OCI-LY3 (cell line): ENCODE results near the gene EYS.
A peak's percentile ranks its signal among the peaks of the same experiment; 100 is the strongest.

Source experiments
- H2AFZ ChIP-seq: fragments of 200-600, 300-600 bp; shearing (Covaris generic); 2 replicates; pipeline ENCODE4 v1.6.0; 2014; ENCODE audit warnings: antibody characterized with exemption, low read depth, low read length
- H3K27ac ChIP-seq: fragments of 200-600, 300-600 bp; sonication (generic); 2 replicates; pipeline ENCODE4 v1.5.1; 2014; ENCODE audit warnings: mild to moderate bottlenecking, low read length, moderate library complexity, mixed read lengths
- H3K27me3 ChIP-seq: fragments of 200-600, 300-600 bp; sonication (generic); 2 replicates; pipeline ENCODE4 v1.6.1; 2014; ENCODE audit warnings: low read depth, low read length, mixed read lengths
- H3K36me3 ChIP-seq: fragments of 200-600, 300-600 bp; sonication (generic); replicated peaks from 2 replicates; pipeline ENCODE3; 2014; ENCODE audit warnings: low read depth, low read length, mixed read lengths
- H3K4me1 ChIP-seq: fragments of 300-600, 200-600 bp; sonication (generic); 2 replicates; pipeline ENCODE4 v1.6.1; 2014; ENCODE audit warnings: low read length, mixed read lengths
- H3K4me2 ChIP-seq: fragments of 200-600, 300-600 bp; sonication (generic); 2 replicates; pipeline ENCODE4 v1.6.1; 2014; ENCODE audit warnings: low read length, mixed read lengths
- H3K4me3 ChIP-seq: fragments of 300-600, 200-600 bp; sonication (generic); 2 replicates; pipeline ENCODE4 v1.5.1; 2014; ENCODE audit warnings: antibody characterized with exemption, mild to moderate bottlenecking, low read length, moderate library complexity
- H3K79me2 ChIP-seq: fragments of 300-600, 200-600 bp; shearing (Covaris generic); 2 replicates; pipeline ENCODE4 v1.6.1; 2014; ENCODE audit warnings: mild to moderate bottlenecking, low read length, mixed read lengths
- H3K9ac ChIP-seq: fragments of 300-600, 200-600 bp; shearing (Covaris generic); 2 replicates; pipeline ENCODE4 v1.6.0; 2014; ENCODE audit warnings: mild to moderate bottlenecking, low read length, moderate library complexity
- H3K9me3 ChIP-seq: fragments of 200-600, 300-600 bp; shearing (Covaris generic); 2 replicates; pipeline ENCODE4 v1.6.1; 2014; ENCODE audit warnings: low read length, mixed read lengths; ENCODE audit not compliant: insufficient read depth
- H4K20me1 ChIP-seq: fragments of 200-600, 300-600 bp; sonication (generic); 2 replicates; pipeline ENCODE4 v1.6.1; 2016; ENCODE audit warnings: low read length, mixed read lengths; ENCODE audit not compliant: insufficient read depth
- CTCF ChIP-seq: fragments of 200-600, 300-600 bp; sonication (generic); IDR thresholded peaks from 2 replicates; pipeline ENCODE4 v1.5.1; 2014; ENCODE audit warnings: antibody characterized with exemption, low read length, low read depth
- EZH2phosphoT487 ChIP-seq: fragments of 200-600 bp; shearing (Covaris generic); IDR thresholded peaks from 2 replicates; pipeline ENCODE4 v1.6.1; 2018; ENCODE audit warnings: antibody characterized with exemption, mixed run types, low read depth

Gene EYS

GRCh38 chr6:65538644-65539043 lies 168.4 kb downstream of the EYS start:
- H3K36me3 ChIP-seq = no peaks in the 10 kb centered on the region
- H3K9ac ChIP-seq = no peak overlapping the region
- H3K4me1 ChIP-seq = no peaks in the 10 kb centered on the region
- H3K9me3 ChIP-seq = no peaks in the 10 kb centered on the region
- no peak overlapping the region for H2AFZ ChIP-seq
- TF ChIP-seq CTCF = no peak
- no peak for TF ChIP-seq EZH2phosphoT487
- no peak overlapping the region for H3K4me2 ChIP-seq
- H3K79me2 ChIP-seq = no peaks in the 10 kb centered on the region
- H4K20me1 ChIP-seq = no peaks in the 10 kb centered on the region
- H3K27ac ChIP-seq = no peak overlapping the region
- H3K4me3 ChIP-seq = no peak overlapping the region
- no peaks in the 10 kb centered on the region for H3K27me3 ChIP-seq

- H2AFZ ChIP-seq = no peak overlapping the region
- H3K9ac ChIP-seq = no peak overlapping the region
- H3K4me3 ChIP-seq = no peak overlapping the region
- TF ChIP-seq EZH2phosphoT487 = no peak
- TF ChIP-seq CTCF = no peak
- no peaks in the 10 kb centered on the region for H4K20me1 ChIP-seq
- no peaks in the 10 kb centered on the region for H3K36me3 ChIP-seq
- H3K27ac ChIP-seq = no peak overlapping the region
- H3K9me3 ChIP-seq = no peaks in the 10 kb centered on the region
- no peak overlapping the region for H3K4me2 ChIP-seq
- no peaks in the 10 kb centered on the region for H3K4me1 ChIP-seq
- no peaks in the 10 kb centered on the region for H3K79me2 ChIP-seq
- H3K27me3 ChIP-seq = no peaks in the 10 kb centered on the region
Measured at GRCh38 chr6:65537600-65537999, 169.4 kb downstream of the EYS start.

- H3K4me3 ChIP-seq = no peak overlapping the region
- no peak for TF ChIP-seq EZH2phosphoT487
- TF ChIP-seq CTCF = no peak
Measured at GRCh38 chr6:65531533-65531932, 175.5 kb downstream of the EYS start.

GRCh38 chr6:65524232-65524631 lies 182.8 kb downstream of the EYS start:
- H3K27ac ChIP-seq = no peak overlapping the region
- peak overlapping the region; percentile 29 for H3K4me2 ChIP-seq
- H3K4me1 ChIP-seq = peaks cover 7% of the 10 kb centered on the region
- peaks cover 6% of the 10 kb centered on the region for H3K36me3 ChIP-seq
- TF ChIP-seq EZH2phosphoT487 (no peak), CTCF (no peak)
- peak overlapping the region; percentile 66 for H2AFZ ChIP-seq
- no peaks in the 10 kb centered on the region for H3K79me2 ChIP-seq
- H4K20me1 ChIP-seq = no peaks in the 10 kb centered on the region
- H3K9ac ChIP-seq = no peak overlapping the region
- no peak overlapping the region; the same call in 1 of the 2 replicates for H3K4me3 ChIP-seq
- H3K27me3 ChIP-seq = no peaks in the 10 kb centered on the region
- no peaks in the 10 kb centered on the region for H3K9me3 ChIP-seq

More at GRCh38 chr6:65531533-65531932, 175.5 kb downstream of the EYS start:
- no peaks in the 10 kb centered on the region for H3K4me1 ChIP-seq
- H2AFZ ChIP-seq = peak overlapping the region; percentile 45; the same call in 1 of the 2 replicates
- no peaks in the 10 kb centered on the region for H3K27me3 ChIP-seq
- H3K4me2 ChIP-seq = no peak overlapping the region
- no peak overlapping the region for H3K27ac ChIP-seq
- no peaks in the 10 kb centered on the region for H3K79me2 ChIP-seq
- H4K20me1 ChIP-seq = no peaks in the 10 kb centered on the region
- no peak overlapping the region for H3K9ac ChIP-seq
- no peaks in the 10 kb centered on the region for H3K9me3 ChIP-seq
- H3K36me3 ChIP-seq = no peaks in the 10 kb centered on the region
